M059J (cell line): ENCODE measurements around the gene ACKR4. TPM values are rescaled to one million over a fixed set of nuclear protein-coding genes. Genes with fewer than 3 reads are reported as not detected.

ENCODE experiments used
- DNase-seq: peaks from one replicate; pipeline ENCODE4 v3.0.0-alpha.2; 2012; ENCODE audit warnings: low read depth
- total RNA-seq: library from RNA; depleted of rRNA; stranded (reverse); fragments of >200 nt; shearing (Covaris generic); gene quantifications from 2 replicates; pipeline ENCODE4 v1.2.3, GENCODE V29; 2014; rRNA removed

The ACKR4 gene
- total RNA-seq, 1 experiment from 2014 or later = 0.20 TPM

DNA sequence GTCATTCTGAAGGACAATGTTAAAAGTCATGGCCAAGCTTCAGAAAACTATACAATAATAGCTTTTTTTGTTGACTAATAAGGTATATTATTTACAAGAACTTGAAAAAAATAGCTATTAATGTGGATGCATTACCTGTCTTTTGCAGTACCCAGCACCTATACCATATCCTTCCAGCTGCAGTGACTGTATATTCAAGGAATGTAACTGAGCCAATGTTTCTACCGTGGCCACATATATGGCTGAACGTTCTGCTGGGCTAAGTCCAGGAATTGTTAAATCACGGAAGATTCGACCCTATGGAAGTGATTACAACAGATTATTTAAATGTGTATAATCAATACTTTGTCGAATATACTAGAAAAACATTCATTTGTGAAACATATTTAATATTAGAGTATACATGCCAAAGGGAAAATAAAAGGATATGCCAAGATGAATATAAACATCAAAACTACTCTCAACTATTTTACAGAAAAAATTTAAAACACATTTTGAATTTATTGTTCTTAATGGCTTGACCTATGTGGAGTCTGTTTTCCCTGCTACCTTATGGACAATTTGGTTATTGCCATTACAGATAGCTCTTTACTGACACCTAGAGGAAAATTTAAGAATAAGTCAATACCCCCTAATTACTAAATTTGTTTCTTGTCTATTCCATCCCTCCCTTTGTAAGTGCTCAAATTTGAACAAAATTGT lies 44.9 kb downstream of the ACKR4 start:
- peak; percentile 58 for DNase-seq

DNA sequence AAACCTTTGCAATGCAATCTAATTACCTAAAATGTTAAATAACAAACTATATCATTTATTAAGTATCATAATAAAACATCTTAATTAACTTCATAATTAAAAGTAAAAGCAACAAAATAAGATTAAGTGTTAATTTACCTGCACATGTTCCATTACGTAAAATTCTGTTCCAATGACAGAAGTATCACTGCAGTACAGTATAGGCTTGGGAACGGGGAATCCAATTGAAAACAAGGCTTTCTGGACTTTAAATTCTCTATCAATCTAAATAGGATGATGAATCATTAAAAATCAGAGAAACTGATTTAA lies 45.4 kb downstream of the ACKR4 start:
- no peak for DNase-seq

DNA sequence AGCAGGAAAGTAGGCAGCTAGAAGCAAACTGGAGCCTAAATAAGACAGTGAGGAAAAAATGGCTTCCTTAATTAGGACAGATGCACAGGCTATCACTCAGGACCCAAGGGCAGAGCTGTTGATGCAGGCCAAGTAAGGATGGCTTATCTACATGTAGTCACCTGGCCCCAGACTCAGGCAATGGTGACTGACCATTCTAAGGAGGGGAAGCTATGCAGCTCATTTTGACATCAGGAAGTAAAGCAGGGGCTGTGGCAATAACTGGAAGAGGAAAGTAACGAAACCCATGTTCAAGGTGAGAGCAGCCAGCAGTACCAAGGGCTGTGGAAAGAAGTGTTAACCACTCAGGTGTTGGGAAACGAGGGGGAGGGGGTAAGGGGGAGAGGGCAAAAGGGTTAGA lies 46.3 kb downstream of the ACKR4 start:
- no peak for DNase-seq

DNA sequence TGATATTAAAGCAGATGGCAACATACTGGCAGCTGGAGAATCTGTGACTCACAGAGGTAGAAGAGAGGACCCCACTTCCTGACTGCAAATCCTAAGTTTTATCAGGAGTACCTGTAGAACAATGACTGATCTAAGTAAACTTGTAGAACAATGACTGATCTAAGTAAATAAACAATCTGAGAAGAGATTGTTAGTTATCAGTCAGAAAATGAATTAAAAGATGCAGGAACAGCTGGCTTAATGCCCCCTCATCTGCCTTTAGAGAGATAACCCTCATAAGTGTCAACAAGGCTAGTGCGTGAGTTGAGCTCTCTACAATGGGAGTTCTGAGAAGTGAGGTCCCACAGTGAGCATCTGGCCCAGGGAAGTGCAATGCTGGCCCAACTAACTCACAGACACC lies 48.0 kb downstream of the ACKR4 start:
- DNase-seq = peak; percentile 6

DNA sequence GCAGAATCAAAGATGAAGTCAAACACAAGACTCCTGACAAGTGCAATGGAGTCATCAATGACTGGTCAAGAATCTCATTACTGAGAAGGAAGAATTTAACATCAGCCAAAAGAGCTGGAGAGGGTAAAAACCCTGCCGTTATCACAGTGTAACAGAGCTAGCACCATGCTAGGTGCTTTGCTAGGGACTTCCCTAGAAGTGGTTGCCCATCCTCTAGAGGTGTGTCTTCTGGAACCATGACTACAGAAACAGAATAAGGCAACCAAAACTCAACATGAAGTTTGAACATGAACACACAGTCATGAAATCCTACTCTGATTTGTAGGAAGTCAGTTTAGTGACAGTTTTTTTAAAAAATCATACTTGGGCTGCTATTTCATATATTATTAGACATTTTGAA lies 53.1 kb downstream of the ACKR4 start:
- DNase-seq = no peak

Other genes starting within 250 kb of the ACKR4 start
- 30.8 and 43.0 TPM in 2 replicates for gene DNAJC13, start 179.8 kb upstream of the ACKR4 start, total RNA-seq
- gene ACAD11, start 62.5 kb downstream of the ACKR4 start, total RNA-seq = 9.9 and 14.6 TPM in 2 replicates
- gene UBA5, start 63.1 kb downstream of the ACKR4 start, total RNA-seq = 32.2 and 52.2 TPM in 2 replicates
- 5.4 and 15.7 TPM in 2 replicates for gene NPHP3, start 125.1 kb downstream of the ACKR4 start, total RNA-seq